Measurements from ENCODE around the gene CST4. TPM values are rescaled to one million over a fixed set of nuclear protein-coding genes. Genes with fewer than 3 reads are reported as not detected.
"Not testable (repeated sequence)": the region's sequence is repeated elsewhere in the genome, so short reads cannot be mapped to it uniquely, and the experiment has no call there.

Gene CST4
- total RNA-seq, 2 donors from 2014 or later, result not detected

DNA sequence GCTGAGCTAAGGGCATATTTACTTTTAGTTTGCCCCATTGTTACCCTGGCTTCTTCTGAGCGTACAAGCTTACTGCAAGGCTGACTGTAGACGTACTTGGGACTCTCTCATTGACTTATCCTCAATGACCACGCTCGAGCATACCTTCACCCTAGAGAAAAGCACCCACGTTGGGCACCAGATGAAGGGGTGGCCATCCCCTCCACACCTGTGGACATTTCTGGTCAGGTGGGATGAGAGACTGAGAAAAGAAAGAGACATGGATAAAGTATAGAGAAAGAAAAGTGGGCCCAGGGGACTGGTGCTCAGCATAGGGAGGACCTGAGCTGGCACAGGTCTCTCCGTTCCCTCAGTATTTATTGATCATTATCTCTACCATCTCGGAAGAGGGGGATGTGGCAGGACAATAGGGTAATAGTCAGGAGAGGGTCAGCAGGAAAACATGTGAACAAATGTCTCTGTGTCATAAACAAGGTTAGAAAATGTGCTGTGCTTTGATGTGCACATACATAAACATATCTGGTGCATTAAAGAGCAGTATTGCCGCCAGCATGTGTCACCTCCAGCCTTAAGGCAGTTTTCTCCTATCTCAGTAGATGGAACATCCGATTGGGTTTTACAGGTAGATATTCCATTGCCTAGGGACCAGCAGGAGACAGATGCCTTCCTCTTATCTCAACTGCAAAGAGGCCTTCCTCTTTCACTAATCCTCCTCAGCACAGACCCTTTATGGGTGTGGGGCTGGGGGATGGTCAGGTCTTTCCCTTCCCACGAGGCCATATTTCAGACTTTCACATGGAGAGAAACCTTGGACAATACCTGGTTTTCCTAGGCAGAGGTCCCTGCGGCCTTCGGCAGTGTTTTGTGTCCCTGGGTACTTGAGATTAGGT is 5.6 kb upstream of the CST4 start:
- not testable (repeated sequence) for H3K36me3 Mint-ChIP-seq; DNase-seq (ENCODE audit: low spot score in 2 of 2); H3K9me3 Mint-ChIP-seq; H3K27ac Mint-ChIP-seq; ATAC-seq

DNA sequence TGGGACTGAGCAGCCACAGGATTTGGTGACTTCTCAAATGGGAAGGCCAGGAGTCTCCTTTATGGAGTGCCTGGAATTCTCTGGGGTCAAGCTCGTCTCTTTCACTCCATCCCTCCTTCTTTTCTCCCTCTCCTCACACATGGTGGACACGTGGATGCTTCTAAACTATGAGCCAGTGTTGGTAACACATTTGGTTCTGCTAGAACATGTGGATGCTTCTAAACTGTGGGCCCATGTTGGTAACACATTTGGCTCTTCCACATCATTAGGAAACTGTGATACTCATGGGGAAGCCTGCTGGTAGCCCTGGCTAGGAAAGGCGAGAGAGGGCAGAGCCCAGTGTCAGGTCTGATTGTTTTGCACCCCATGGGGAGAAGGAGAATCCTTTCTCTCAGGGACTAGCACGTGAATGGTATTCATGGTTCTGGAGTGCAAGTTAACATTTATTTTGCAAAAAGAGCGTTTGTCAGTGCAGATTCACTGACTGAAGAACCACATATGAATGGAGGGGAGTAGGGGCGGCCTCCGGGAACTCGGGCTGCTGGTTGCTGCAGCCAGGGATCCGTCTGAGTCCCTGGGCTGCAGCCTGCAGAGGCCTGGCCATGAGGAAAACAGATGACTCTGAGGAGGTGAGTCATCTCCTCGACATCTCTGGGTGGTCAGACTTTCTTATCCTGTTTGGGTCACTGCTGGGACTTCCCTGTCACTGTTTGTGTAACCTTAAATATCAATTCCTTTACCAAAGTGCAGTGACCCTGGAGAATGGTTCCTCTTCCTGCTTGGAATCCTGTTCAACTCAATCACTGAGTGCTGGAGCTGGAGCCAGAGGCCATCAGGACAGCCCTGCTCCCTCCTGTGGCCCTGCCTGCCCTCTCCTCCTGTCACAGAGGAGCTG is 4.1 kb upstream of the CST4 start:
- not testable (repeated sequence) for DNase-seq (ENCODE audit: low spot score in 2 of 2)

DNA sequence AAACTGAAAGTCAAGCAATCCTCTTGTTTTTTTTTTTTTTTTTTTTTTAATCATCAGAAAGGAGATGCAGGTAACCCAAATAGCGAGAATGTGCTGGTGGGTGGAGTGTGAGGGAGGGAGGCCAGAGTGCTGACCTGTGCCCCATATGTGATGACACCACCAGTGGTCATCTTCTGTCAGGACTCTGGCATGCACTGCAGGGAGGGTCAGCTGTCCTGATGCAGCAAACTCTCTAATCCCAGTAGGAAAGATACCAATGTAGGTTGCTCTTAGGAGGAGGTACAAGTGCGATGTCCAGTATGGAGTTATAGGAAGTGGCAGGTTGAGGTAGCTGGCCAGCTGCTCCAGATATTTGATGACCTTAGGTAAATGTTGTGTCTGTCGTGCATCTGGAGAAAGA is 2.8 kb upstream of the CST4 start:
- H3K9me3 Mint-ChIP-seq, result no peaks in the 10 kb centered on the region
- no peaks in the 10 kb centered on the region for H3K36me3 Mint-ChIP-seq
- no peak overlapping the region for H3K27ac Mint-ChIP-seq
- ATAC-seq (no peak), DNase-seq (ENCODE audit: low spot score in 2 of 2) (no peak)

More for the DNA sequence above, 4.1 kb upstream of the CST4 start:
- not testable (repeated sequence) for H3K9me3 Mint-ChIP-seq, ATAC-seq, H3K27ac Mint-ChIP-seq, H3K36me3 Mint-ChIP-seq

DNA sequence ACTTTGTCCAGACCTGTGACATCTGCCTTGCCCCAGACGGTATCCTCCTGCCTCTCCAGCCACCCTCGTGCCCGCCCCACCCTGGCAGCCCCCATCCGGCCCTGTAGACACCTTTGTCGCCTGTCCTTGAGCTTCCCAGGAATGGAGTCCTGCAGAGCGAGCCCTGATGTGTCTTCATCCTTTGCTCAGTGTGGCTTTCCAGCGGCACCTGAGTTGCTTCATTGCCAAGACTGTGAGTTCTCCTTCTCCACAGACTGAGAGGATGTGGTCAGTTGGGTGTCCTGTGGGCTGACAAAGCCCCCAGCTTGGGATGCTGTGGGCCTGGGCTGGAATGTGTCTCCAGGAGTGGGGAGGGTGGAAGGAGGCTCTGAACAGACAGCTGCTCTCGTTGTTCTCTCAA is 1.7 kb upstream of the CST4 start:
- no peaks in the 10 kb centered on the region for H3K36me3 Mint-ChIP-seq

DNA sequence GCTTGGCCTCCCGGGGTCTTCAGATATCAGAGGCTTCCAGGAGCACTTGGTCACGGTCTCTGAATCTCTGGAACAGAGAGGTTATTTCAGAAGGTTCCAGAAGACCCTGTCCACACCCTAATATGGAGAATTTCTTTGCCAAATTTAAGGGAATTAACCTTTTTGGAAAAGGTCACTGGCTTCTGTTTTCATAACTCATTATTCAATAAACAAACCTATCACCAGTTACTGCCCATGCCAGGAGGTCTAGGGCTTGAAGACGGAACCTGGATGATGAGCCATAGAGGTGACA is 507 bp upstream of the CST4 start:
- DNase-seq (ENCODE audit: low spot score in 2 of 2), result no peak
- Mint-ChIP-seq H3K36me3 (no peaks in the 10 kb centered on the region), H3K27ac (no peak overlapping the region), H3K9me3 (no peaks in the 10 kb centered on the region)
- ATAC-seq, result no peak

More for the DNA sequence above, 1.7 kb upstream of the CST4 start:
- no peaks in the 10 kb centered on the region for H3K9me3 Mint-ChIP-seq
- no peak overlapping the region for H3K27ac Mint-ChIP-seq
- no peak for DNase-seq (ENCODE audit: low spot score in 2 of 2)
- ATAC-seq, result no peak

DNA sequence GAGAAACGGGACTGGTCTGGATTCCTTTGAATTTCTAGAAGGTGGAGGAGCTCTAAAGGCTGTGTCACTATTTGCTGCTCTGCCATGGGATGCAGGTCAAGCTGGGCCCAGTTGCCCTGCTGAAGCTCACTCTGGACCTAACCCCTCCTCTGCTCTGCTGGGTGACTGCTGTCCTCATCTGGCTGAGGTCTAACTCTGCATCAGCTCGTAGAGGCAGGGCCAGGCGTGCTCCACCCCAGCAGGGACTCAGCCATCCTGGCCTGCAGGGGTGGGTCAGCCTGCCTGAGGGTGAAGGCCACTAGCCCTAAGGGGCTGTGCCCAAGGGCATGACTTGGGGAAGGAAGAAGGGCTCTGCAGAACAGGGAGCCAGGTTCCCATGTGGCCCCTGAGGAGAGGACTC is 852 bp downstream of the CST4 start:
- Mint-ChIP-seq H3K36me3 (no peaks in the 10 kb centered on the region), H3K27ac (no peak overlapping the region), H3K9me3 (no peaks in the 10 kb centered on the region)
- DNase-seq (ENCODE audit: low spot score in 2 of 2), result no peak
- ATAC-seq, result no peak

DNA sequence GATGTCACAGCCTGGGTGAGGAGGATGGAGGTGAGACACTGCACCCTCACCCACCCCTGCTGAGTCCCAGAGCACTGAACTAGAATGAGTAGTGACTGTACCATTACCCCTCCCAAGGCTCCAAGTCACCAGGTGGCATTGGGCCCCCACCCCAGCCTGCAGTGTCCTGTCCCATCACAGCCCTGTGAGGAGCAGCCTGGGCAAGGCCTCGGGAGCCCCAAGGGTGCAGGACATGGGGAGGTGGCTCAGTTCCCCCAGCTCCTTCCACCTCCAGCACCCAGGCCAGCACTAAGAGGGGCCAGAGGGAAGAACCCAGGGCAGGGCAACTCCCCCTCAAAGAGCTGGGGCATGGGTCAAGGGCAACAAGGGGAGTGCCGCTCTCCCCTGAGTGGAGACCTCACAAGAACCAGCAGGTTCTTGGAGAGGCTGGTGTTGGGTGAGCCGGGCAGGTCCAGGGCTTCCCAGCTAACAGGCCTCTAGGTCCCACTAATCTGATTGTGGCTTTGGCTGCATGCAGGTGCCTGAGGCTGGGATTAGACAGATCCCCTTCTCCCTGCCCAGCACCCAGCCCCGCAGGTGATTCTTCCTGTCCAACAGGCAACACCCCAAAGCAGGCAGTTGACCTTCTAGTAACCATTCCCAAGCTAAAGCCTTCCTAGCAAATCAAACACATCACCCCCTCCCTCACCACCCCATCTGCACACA is 2.6 kb downstream of the CST4 start:
- DNase-seq (ENCODE audit: low spot score in 2 of 2), result no peak
- no peaks in the 10 kb centered on the region for H3K36me3 Mint-ChIP-seq
- ATAC-seq, result no peak
- H3K27ac Mint-ChIP-seq, result no peak overlapping the region
- no peaks in the 10 kb centered on the region for H3K9me3 Mint-ChIP-seq

DNA sequence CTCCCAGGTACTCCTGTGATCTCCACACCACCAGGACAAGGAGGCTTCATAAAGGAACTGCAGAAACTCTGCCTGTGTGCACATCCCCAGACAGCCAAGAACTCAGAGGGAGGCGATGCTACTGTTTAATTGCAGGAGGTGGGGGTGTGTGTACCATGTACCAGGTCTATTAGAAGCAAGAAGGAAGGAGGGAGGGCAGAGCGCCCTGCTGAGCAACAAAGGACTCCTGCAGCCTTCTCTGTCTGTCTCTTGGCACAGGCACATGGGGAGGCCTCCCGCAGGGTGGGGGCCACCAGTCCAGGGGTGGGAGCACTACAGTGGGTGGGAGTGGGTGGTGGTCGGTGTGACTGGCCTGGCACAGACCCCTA is 3.3 kb downstream of the CST4 start:
- not testable (repeated sequence) for ATAC-seq; H3K36me3 Mint-ChIP-seq; H3K9me3 Mint-ChIP-seq; DNase-seq (ENCODE audit: low spot score in 2 of 2); H3K27ac Mint-ChIP-seq

DNA sequence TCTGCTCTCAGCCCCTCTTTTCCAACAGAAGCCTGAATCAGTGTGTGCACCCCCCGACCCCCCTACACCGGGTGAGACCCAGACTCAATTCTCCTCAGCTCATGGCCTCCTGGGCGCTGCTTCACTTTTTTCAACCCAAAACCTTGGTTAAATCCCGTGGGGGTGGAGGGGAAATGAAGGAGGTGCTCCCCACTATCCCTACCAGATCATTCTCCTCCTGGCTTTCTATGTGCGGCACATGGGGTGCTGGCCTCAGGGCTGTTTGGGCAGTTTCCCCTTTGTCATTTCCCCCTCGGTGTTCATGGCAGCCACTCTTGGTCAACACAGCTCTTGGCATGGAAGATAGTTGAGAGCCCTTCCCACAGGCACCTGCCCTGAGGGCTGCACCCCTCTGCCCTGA is 4.6 kb downstream of the CST4 start:
- H3K9me3 Mint-ChIP-seq, result no peaks in the 10 kb centered on the region
- DNase-seq (ENCODE audit: low spot score in 2 of 2), result no peak
- no peak for ATAC-seq
- no peaks in the 10 kb centered on the region for H3K36me3 Mint-ChIP-seq
- H3K27ac Mint-ChIP-seq, result no peak overlapping the region

DNA sequence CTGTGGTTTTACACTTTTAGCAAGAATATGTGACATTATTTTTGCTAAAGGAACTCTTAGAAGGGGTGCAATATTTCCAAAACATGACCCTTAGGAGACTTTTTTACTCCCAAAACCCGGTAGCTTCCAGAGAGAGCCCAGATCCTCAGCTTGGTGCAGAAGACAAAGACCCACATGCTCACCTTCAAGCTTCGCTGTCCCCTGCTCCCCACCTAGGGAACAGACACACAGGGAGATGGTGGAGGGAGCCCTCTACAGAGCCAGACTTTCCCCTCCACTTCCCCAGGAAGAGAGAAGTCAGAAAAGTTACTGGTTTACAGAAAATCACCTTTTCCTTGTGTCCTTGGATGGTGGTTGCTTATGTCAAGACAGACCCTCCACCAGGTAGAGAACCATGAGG is 5.0 kb downstream of the CST4 start:
- DNase-seq (ENCODE audit: low spot score in 2 of 2), result no peak
- no peaks in the 10 kb centered on the region for H3K9me3 Mint-ChIP-seq
- no peak for ATAC-seq
- no peak overlapping the region for H3K27ac Mint-ChIP-seq
- no peaks in the 10 kb centered on the region for H3K36me3 Mint-ChIP-seq

DNA sequence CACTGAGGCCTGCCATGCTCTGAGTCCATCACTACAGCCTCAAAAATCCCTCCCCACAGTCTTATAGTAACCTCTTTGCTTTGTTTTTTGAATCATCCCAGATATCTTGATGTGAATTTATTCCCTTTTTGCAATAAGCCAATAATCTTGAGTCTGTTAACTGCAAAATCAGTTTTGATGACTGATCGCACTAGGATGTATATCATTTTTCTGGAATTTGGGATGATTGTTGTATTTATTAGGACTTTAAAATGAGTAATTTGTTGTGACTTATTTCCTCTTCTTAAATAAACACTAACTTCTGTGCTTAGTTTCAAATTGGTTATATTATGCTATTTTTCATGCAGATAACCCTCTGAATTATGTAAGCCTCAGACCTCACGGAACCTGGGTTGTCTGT is 5.6 kb downstream of the CST4 start:
- Mint-ChIP-seq H3K27ac (no peak overlapping the region), H3K9me3 (no peaks in the 10 kb centered on the region), H3K36me3 (no peaks in the 10 kb centered on the region)
- no peak for DNase-seq (ENCODE audit: low spot score in 2 of 2)
- ATAC-seq, result no peak

DNA sequence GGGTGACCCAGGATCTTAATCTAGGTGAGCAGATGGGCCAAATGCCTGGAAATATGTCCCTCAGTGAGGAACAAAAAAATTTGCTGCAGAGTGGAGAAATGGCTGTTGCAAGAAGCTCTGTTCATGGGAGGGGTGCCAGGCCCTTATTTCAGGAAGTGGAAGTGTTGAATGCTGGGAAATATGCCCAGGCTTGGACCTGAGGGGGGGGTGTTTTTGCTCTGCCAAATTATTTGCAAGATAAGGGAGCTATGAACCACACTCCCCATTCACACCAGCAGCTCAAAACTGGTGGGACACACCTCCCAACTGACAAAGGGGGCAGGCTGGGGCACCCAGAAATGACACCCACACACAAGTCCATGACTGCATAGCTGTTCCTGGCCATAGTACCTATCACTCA is 8.7 kb downstream of the CST4 start:
- no peaks in the 10 kb centered on the region for H3K9me3 Mint-ChIP-seq

DNA sequence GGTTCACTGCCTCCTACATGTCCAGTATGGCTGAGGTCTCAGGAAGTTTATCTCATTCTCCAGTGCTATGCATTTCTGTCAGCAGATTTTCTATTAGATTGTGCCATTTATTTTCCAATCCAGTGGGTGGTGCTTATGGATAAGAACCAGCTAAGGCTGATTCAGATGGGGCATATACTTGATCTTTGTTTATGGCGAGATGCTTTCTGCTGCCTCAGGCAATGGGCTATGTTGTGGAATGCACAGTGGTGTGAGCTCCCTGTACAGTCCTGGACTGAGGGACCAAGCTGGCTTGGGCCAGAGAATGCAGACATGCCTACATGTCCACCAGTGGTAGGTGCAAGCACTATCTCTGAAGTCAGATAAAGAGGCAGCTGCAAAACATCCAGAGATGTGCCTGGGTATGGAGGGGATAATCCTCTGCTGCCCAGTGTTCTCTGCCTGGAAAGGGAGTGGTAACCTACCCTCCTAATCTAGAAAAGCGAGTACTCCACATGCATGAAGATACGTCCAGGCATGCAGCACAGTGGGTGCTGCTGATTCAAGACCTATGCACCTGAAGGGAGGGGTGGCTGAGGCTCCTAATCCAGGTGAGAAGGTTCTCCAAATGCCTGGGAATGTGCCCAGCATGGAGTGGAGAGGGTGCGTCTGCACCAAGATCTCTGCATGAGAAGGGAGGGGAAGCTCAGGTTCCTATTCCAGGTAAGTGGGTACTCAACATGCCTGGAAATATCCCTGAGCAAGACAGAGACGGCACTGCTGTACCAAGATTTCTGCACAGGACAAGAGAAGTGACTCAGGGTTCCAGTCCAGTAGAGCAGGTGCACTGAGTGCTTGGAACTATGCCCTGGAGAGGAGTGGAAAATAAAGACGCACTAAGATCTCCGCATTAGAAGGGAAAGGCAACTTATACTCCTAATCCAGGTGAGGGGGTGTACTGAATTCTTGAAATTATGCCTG is 9.4 kb downstream of the CST4 start:
- ATAC-seq (no peak), DNase-seq (ENCODE audit: low spot score in 2 of 2) (no peak)
- Mint-ChIP-seq H3K9me3 (no peaks in the 10 kb centered on the region), H3K36me3 (no peaks in the 10 kb centered on the region), H3K27ac (no peak overlapping the region)

More for the DNA sequence above, 8.7 kb downstream of the CST4 start:
- H3K27ac Mint-ChIP-seq, result no peak overlapping the region
- H3K36me3 Mint-ChIP-seq, result no peaks in the 10 kb centered on the region
- ATAC-seq (no peak), DNase-seq (ENCODE audit: low spot score in 2 of 2) (no peak)

DNA sequence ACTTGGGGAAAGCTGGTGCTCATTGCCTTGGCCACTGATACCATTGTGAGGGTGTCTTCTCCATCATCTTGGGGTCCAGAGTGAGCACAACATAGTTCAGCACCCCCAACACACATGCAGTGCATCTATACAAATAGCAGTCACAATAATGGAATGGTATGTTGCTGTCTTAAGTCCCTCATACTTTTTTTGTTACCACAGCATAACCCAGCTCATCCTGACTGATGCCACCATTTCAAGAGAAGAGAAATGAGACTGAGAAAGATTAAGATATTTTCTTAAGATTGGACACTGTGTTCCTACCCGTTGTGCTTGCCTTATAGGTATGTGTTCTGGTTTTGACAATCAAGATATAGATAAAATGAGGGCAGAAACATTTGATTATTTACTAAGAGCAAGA is 15.6 kb downstream of the CST4 start:
- H3K9me3 Mint-ChIP-seq, result no peaks in the 10 kb centered on the region
- H3K27ac Mint-ChIP-seq, result no peak overlapping the region
- ATAC-seq, result no peak
- no peak for DNase-seq (ENCODE audit: low spot score in 2 of 2)
- no peaks in the 10 kb centered on the region for H3K36me3 Mint-ChIP-seq

DNA sequence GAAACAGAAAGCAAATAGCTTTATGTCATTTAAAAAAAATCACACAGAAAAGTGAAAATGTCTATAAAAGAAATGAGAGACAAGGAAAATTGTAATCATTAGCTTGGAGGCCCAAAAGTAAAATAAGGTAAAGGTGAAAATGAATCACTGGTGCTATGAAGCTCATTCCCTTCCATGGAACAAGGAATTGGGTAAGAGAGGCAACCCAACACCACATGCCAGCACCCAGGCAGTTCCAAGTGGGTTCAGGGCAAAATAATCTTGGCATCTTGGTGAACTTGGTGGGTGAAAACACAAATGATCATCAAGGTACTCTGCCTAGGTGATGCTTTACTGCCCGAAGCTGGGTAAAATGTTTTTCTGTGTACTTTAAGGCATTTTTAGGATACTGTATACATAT is 16.7 kb downstream of the CST4 start:
- ATAC-seq (no peak), DNase-seq (ENCODE audit: low spot score in 2 of 2) (no peak)
- Mint-ChIP-seq H3K27ac (no peak overlapping the region), H3K36me3 (no peaks in the 10 kb centered on the region), H3K9me3 (no peaks in the 10 kb centered on the region)

DNA sequence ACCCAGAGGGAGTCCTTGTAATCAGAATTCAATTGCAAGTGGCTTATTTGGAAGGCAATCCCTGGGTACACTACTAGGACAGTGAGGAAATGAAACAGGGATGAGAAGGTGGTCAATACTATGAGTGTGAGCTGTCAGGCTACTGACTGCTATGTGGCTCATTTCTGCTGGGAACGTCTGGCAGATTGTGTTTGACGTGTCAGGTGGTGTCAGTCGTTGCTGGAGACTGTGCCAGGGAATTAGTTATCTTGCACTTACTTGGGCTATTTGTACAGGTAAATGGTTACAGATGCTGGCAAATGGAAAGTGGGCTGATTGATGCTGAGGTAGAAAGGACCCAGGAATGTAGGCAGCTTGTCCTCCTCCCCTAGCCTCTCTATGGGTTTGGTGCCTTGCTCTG is 17.4 kb downstream of the CST4 start:
- ATAC-seq, result no peak
- H3K27ac Mint-ChIP-seq, result no peak overlapping the region
- DNase-seq (ENCODE audit: low spot score in 2 of 2), result no peak
- H3K36me3 Mint-ChIP-seq, result no peaks in the 10 kb centered on the region
- H3K9me3 Mint-ChIP-seq, result no peaks in the 10 kb centered on the region

All from activated naive CD4-positive, alpha-beta T cell treated with anti-CD3 and anti-CD28 coated beads, Interleukin-2, amount 50 U/mL, for 72 hours (primary cell).